SW 1271 (cell line): ENCODE measurements around the gene LRR1.
"Not testable (repeated sequence)": the region's sequence is repeated elsewhere in the genome, so short reads cannot be mapped to it uniquely, and the experiment has no call there.

Source experiments
- DNase-seq, 2 experiments: peaks; one replicate each; lab custom pipeline; 2025; lab: John Stamatoyannopoulos, UW

The LRR1 gene

DNA sequence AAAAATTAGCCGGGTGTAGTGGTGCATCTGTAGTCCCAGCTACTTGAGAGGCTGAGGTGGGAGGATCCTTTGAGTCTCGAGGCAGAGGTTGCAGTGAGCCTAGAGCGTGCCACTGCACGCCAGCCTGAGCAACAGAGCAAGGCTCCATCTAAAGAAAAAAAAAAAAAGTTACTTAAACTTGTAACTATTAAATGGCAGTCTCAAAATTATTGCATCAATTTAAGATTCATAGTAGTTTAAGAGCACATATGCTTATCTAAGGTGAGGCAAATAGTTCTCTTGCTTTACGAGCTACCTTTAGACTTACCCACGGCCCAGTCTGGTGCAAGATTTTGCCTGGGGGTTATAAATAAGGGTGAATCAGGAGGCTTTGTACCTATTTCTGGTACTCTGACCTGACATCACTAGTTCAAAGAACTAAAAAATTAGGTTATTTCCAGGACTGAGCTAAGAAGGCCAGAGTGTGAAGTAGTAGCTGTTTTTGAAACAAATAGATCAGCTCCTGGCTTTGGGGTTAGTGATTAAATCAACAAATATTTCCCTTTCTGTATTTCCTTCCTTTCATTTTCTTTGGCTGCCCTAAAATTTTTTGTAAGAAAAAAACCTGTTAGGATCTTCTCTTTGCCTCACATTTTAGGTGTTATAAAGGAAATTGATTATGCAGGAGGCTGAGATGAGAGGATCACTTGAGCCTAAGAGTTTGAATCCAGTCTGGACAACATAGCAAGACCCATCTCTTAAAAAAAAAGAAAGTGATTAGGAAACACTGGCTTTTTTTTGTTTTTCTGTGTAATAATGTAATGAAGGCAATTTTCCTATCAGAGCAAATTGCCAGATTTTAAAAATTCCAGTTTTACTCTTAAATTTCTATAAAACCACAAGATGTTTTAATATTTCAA lies 25.4 kb downstream of the LRR1 start:
- DNase-seq, result no peak

- DNase-seq, result peak; percentile 78 to 91
Measured at GRCh38 chr14:49633640-49634546, 35.2 kb downstream of the LRR1 start.

- DNase-seq, result peak in 1 of 2 experiments; percentile 69
Measured at GRCh38 chr14:49634547-49635334, 36.0 kb downstream of the LRR1 start, which contains the start of gene DNAAF2. Gene DNAAF2 (minus strand): TSS chr14:49635244. CDS start chr14:49635149, 95 bp downstream.

DNA sequence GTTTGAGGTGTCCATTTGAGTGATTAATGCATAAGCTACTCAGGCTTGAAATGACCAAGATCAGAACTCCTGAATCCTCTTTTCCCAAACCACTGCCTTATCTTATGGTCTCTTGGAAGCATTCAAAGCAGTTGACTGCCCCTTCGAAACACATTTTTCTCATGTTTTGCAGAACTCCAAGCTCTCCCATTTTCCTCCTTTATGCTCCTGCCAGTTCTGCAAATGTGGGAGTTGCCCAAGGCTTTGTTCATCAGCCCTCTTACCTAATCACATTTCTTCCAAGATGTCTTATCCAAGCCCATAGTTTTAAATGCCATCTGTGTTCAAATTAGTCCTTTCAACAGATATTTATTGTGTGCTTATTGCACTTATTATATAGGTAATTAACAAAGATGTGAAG lies 38.1 kb downstream of the LRR1 start:
- DNase-seq, result no peak

DNA sequence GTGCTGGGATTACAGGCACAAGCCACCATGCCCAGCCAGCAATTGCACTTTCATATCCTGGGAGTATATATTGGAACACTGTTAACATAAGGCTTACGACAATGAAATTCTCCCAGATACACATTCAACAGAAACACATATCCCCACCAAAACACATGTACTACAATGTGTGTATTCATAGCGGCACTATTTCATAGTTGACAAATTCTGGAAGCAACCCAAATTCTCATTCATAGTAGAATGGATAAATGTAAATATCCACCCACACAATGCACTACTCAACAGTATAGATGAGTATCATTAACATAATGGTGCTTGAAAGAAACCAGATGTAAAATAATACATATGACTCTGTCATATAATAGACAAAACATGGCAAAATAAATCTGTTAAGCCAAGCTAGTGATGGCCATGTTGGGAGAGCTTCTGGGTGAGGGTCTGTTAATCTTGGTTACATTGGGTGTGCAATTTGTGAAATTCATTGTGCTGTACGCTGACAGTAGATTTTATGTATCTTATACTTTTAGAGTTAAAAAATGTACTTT lies 38.9 kb downstream of the LRR1 start:
- DNase-seq, result no peak

DNA sequence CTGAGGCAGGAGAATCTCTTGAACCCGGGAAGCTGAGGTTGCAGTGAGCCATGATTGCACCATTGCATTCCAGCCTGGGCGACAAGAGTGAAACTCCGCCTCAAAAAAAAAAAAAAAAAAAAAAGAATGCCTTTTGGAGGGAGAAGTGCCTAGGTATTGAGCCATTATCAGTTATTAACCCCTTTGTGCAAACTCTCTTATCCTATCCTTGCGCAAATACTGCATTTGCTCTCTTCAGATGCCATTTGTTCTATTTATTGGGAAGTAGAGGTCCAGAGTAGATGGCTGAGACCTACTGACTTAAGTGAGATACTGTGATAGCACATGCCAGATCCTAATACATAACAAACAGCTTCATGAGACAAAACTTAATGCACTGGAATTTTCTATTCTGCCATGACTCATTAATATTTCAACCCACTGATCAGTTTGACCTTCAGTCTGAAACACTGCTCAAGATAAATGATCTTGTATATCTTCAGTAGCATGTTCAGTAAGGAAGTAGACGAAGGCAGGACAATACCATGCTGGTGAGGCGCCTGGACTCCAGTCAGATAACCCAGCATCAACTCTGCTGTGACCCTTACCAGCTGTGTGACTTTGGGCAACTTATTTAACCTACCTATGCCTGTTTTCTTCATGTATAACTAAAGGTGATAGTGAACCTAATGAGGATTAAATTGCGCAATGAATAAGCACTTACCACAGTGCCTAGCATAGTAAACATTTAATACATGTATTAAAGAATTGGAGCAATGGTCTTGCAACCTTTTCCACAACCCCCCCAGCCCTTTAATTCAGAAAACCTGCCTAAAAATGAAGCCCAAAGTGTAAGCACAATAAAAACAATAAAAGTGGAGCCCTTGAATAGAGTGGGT lies 42.0 kb downstream of the LRR1 start:
- no peak for DNase-seq

- DNase-seq, result no peak
Measured at GRCh38 chr14:49641697-49642129, 43.0 kb downstream of the LRR1 start.

DNA sequence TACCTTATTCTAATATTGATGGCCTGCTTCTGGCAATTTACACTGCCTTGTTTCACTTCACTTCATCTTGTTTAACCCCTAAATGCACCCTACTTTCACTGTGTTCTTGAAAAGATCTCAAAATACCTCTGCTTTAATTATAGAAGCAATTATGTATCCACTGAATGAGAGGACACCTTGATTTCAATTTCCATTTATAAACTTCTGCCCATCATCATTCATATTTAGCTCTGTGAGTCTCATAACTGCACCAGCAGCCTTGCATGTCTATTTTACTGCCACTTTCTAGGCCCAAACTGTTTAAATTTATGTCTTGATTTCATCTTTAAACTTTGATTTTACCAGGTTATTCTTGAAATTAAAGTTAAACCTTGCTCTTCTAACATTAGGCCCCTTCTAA lies 43.4 kb downstream of the LRR1 start:
- no peak for DNase-seq

GRCh38 chr14:49653508-49653907 lies 54.8 kb downstream of the LRR1 start:
- DNase-seq, result no peak

DNA sequence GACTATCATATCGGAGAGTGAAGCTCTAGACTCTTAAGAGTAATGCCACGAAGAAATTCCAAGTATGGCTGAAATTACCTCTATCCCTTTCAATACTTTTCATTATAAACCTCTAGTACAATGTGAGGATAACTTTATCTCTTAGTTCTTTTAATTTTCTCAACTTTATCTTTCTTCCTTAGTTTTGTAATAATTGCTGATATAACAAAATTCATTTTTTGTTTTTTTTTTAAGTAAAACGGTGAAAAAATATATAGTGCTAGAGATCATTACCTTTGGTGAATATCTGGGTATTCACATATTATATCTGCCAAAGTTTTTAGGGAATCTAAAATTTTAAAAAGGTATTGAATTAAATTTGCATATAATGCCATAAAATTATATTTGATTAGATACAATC lies 55.8 kb downstream of the LRR1 start:
- no peak for DNase-seq

- DNase-seq, result not testable (repeated sequence)
Measured at GRCh38 chr14:49657500-49657899, 58.8 kb downstream of the LRR1 start.

- DNase-seq, result no peak
Measured at GRCh38 chr14:49659526-49660455, 61.1 kb downstream of the LRR1 start.
